NCI-H2081 treated with DMSO at 0.1 percent for 48 hours (cell line): Measurements from ENCODE around the gene GRIN1.

ENCODE experiments used
- DNase-seq: peaks from one replicate; lab custom pipeline; 2025; lab: John Stamatoyannopoulos, UW

Gene GRIN1

DNA sequence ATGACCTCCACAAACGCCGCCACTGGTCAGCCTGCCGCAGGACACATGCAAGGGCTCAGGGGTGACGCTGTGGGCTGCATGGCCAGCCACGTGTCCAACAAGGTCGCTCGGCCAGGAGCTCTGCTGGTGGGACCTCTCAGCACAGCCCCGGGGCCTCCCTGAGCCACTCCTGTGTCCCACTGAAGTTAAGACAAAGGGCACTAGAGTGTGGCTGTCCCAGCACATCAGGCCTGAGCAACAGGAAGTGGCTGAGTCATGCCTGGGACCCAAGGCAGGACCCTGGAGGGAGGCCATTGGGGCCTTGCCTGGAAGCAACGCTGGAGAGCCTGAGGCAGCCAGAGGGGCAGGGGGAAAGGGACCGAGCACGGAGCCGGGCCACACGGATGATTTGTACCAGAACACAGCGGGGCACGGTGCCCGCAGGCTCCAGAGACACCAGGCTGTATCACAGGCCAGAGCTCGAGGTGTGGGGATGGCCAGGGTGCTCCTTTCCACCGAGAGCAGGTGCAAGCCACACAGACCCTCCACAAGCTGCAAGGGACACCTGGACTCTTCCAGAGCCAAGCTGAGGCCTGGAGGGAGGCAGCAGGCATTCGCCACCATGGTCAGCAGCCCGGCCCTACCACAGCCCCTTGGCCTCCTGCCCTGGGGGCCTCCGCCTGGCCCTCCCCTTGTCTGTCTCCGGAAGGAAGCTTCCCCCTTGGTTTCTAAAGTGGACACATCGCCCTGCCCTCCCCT, 39.4 kb downstream of the GRIN1 start:
- no peak for DNase-seq

DNA sequence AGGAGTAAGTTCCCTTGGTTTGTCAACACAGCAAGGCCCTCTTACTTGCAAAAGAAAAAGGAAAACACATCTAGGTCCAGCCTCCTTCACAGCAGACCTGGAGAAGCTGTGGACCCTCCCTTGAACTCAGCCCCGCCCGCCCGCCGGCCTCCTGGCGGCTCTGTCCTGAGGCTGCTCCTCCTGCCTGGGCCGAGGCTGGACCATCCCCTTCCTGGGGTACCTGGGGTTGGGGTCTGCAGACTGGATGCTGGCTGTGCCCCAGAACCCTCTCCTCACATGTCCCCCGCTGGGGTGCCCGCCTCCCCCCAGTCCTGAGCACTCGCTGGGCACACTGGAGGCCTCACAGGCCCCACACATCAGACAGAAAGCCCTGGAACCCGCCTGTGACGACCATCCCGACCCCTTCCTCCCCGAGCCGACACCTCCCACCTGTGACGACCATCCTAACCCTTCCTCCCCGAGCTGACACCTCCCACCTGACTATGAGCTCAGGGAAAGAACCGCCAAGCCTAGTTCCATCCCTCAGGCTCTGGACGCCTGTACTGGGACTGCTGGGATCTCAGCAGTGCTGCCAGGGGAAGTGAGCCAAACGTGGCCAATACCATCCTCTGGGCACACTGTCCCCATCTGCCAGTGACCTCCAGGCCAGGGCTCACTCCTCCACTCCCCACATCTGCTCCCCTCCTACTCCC, 40.1 kb downstream of the GRIN1 start:
- DNase-seq: no peak

GRCh38 chr9:137179761-137180160, 40.8 kb downstream of the GRIN1 start:
- no peak for DNase-seq

DNA sequence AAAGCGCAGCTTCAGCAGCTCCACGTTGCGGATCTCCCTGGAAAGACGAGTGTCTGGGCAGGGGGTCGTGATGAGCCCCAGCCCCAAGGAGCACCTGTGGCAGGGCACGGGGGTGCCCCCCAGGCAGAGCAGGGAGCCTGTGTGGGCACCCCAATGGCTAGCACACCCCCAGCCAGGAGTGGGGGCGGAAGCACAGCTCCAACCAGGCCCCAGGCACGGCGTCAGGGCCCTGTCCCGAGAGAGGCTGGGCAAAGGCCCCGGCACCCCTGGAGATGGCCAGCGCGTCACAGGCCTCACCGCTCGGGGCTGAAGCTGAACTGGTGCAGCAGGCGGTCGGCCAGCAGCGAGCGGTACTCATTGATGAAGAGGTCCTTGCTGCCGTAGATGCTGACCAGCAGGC, 41.5 kb downstream of the GRIN1 start:
- no peak for DNase-seq

- DNase-seq: no peak
Measured at GRCh38 chr9:137181680-137182079, 42.7 kb downstream of the GRIN1 start.

DNA sequence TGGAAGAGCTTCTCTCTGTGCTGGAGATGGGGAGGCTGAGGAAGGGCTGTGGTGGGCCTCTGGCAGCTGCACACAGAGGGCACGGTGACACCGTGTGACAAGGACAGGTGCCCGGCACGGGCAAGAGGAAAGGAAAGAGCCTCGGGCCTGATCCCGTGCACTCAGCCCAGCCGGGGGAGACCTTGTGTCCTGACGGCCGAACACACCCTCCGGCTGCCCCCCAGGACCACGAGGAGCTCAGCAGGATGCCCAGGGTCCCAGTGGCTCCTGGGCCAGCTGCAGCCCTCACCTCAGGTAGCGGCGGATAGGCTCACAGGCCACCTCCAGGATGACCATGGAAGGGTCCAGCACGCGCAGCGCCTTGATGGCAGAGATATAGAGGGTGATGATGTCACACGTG, 43.9 kb downstream of the GRIN1 start:
- no peak for DNase-seq

- no peak for DNase-seq
Measured at GRCh38 chr9:137183980-137184595, 45.1 kb downstream of the GRIN1 start.

- DNase-seq: no peak
Measured at GRCh38 chr9:137184881-137185660, 46.1 kb downstream of the GRIN1 start.

GRCh38 chr9:137185921-137186320, 47.0 kb downstream of the GRIN1 start:
- DNase-seq: no peak

GRCh38 chr9:137186385-137186784, 47.4 kb downstream of the GRIN1 start:
- no peak for DNase-seq

DNA sequence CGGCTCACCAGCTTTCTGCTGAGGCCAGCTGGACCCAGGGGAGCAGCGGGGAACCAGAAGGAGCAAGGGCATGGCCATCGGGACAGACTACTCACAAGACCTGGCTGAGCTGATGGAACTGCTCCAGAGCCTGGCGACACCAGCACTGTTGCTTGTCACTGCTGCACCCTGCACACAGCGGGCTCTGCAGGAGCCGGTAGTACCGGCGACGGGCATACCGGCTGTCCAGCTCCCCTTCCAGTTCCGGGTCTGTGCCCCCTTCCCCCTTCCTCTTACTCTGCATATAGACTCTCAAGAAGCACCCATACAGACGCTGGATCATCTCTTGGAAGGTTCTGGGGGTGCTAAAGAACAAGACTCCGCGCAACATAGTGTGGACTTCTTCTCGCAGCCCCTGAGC, 48.4 kb downstream of the GRIN1 start:
- DNase-seq: no peak

GRCh38 chr9:137188086-137188489, 49.1 kb downstream of the GRIN1 start:
- no peak for DNase-seq

- DNase-seq: no peak
Measured at GRCh38 chr9:137188490-137189296, 49.7 kb downstream of the GRIN1 start, which contains the start of the genes ANAPC2 and SSNA1. Gene ANAPC2, minus strand, starts transcription at chr9:137188560. Its CDS starts 28 bp downstream, at chr9:137188532. Gene SSNA1, plus strand, starts transcription at chr9:137188676. Its CDS starts 51 bp downstream, at chr9:137188727.

DNA sequence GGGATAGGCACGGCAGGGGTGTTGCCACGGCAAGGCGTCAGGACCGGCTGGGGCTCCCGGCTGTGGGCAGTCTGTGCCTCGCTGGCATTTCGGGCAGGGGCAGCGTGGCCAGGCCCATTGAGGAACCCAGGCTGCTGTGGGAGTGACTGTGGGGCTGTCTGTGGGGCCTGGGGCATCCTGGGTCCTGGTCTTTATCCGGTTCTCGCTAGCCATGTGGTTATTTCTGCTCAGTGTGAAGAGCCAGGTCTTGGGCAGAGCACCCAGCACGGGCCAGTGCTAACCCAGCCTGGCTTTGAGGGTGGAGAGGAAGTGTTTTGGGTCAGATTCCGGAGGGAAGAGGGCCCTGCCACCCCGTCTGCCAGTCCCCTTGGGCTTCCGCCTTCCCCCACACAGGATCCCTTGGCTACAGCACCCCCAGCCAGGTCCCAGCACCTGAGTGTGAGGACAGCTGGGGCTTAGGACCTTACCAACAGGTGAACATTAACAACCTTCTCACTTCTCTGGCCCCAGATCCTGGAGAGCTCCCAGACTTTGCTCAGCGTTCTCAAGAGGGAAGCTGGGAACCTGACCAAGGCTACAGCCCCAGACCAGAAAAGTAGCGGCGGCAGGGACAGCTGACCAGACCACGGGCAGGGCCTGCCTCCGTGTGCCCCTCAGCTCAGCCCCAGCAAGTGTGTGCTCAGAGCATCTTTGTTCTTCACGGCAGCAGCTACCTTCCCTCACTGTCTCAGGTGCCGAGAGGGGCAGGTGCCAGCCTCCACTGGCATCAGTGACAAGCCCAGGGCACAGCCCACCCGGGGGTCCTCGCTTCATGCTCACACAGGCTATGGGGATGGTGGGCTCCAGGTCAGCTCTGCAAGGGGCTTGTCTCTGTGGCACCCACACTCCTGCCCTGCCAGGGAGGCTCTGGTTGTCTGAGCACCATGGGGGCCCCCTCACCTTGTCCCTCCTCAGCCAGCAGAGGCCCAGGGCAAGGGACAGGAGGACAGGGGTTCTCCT, 50.6 kb downstream of the GRIN1 start:
- DNase-seq: no peak

DNA sequence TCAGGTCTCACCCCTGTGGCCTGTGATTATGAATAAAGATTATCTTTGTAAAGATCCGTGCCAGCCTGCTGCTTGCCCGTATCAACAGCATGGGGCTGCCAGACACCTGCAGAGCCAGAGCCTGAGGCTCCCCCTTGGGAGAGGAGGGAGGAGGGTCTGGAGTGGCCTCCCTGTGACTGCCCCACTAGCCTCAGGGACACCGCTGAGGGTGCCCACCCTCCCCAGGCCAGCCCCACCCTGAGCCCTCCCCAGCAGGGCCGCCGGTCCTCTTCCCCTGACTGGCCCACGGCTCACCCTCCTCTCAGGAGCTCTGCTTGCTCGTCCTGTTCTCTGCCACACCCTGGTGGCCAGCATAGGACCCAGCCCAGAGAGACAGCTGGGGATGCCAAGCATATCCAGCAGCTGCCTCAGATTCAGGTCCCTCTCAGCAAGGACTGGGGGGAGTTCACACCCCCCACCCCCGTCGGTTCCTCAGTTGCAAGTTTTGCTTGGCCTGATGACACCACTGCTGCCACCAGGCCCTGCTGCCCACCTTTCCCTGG, 51.4 kb downstream of the GRIN1 start:
- no peak for DNase-seq

- no peak for DNase-seq
Measured at GRCh38 chr9:137191245-137191644, 52.3 kb downstream of the GRIN1 start.

GRCh38 chr9:137191691-137192447, 52.9 kb downstream of the GRIN1 start:
- DNase-seq: no peak

- no peak for DNase-seq
Measured at GRCh38 chr9:137192448-137192780, 53.5 kb downstream of the GRIN1 start.

DNA sequence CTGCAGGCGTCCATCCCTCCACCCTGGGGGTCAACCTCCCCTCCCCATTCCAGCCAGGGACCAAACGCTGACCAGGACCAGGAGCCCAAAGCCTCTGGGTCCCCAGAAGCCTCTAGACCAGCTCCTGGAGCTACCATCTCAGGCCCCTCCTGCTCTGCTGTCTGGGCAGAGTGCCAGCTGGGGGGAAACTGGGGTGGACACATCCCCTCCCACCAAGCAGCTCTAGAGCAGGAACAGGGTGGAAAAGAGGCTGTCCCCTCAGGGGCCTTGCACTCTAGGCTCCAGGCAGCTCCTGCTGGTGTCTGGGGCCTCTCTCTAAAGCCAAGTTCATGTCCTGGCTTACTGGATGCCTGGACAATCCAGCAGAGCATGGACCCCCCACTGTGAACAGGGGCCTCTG, 53.9 kb downstream of the GRIN1 start:
- no peak for DNase-seq
